NOMO-1 treated with dmso at 0.1 percent for 144 hours (cell line): ENCODE measurements around the gene AUTS2.

Experiments
- DNase-seq: peaks from one replicate; lab custom pipeline; 2025; ENCODE audit not compliant: unreplicated experiment; lab: John Stamatoyannopoulos, UW

The AUTS2 gene

GRCh38 chr7:70694434-70694970, 1096.2 kb downstream of the AUTS2 start:
- DNase-seq = peak; percentile 42

DNA sequence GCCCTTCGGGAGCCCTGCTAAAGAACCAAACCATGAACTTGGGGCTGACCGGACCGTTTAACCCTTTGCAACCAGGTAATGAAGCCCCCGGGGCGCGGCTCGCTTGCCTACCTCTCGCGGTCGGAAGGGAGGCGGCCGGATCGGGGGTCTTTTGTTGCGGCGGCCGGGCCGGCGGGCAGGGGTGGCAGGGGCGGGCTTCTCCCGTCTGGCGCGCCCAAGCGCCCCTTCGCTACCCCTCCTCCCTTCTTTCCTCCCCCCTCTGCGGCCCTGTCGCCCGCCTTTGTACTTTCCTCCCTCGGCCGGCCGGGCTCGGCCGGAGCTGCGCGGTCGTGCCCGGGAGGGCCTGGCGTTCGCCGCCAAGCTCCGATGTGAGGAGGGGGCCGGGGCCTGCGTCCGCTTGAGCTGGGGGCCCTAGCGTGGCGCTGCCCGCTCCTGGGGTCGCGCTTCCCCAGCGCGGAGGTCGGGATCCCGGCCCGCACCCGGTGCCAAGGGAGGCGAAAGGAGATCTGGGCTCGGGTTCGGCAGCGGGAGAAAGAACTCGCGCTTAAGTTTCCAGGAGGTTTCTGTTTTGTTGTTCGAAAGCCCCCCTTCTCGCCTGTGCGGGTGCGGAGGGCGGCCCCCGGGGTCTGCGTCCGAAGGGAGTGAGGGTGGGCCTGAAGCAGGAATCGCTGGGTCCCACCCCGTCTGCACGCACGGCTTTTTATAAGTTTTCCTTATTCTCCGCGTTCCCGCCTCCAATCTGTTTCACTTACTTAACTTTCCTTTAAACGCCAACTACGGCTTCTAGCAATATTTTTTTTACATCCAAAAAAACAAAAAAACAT, 1096.9 kb downstream of the AUTS2 start:
- DNase-seq = no peak

GRCh38 chr7:70695795-70696083, 1097.5 kb downstream of the AUTS2 start:
- DNase-seq = no peak

GRCh38 chr7:70696201-70696754, 1098.0 kb downstream of the AUTS2 start:
- no peak for DNase-seq

GRCh38 chr7:70698219-70698832, 1100.1 kb downstream of the AUTS2 start:
- no peak for DNase-seq

DNA sequence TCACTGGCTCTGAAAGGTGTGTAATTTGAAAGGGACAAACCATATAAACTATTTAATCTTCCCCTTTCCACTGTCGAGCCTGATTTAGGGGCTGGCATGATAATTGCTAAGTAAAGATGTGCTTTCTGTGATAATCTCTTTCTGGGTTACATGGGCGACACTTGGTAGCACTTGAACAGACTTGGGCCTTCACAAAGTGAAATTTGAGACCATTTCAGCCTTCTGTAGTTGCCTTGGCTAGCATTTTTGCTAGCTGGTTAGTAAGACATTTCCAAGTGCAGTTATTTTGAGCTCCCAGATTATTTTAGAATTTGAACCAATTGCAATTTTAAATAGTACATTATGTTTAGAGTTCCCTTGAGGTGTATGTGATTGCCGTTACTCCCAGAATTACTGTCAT, 1101.0 kb downstream of the AUTS2 start:
- no peak for DNase-seq

DNA sequence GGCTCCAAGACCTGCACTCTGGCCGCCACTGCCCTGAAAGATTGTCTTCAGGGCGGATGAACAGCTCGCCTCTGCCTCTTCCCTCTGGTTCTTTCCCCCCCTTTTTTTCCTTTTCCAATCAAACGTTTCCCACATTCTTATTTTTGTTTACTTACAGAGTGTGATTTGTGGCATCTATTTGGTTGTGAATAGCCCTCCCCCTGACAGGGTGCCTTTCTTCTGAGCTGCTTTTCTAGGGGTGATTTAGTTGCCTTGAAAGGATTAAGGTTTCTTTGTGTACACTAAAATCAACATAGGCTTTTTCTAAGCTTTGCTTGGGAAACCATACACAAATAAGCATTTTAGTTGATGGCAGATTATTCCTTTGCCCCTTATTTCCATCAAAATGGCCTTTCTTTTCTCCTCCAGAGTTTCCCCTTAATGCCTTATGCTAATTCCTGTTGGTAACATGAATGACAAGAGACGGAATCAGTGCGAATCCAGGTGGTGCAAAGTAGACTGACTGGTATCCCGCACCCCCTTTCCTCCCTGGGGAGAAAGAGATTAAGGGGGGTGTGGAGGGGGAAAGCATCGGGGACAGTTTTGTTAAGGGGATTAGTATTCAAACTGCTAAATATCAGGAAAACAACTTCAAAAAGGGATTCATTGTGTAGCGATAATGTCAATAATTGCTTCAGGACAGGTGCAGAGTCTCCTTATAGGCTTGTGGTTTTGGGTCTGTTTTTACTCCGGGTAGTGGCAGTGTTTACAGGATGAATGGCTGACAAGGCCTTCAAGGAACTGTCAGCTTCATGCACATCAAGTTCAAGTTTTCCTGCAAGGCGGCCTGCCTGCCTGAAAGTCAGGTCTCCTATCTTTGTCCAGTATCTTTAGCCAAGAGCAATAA, 1102.0 kb downstream of the AUTS2 start:
- DNase-seq = no peak

GRCh38 chr7:70700941-70701425, 1102.7 kb downstream of the AUTS2 start:
- DNase-seq = no peak

DNA sequence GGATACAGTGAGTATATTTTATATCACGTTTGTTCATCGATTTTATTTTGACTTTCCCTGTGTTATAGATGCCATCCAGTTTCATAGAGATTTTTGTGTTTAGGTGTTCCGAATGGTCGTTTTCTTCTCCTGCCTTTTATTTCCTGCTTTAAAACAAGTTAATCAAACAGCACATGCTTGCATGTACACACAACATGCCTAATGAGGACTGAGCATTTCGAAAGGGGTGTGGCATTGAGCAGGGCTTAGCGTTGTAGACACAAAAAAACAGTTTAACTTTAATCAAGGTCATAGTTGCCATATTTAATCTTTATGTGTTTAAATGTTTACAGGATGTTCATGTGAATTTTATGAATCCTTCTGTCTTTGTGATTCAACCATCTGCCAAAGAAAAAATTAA, 1103.2 kb downstream of the AUTS2 start:
- DNase-seq = no peak

DNA sequence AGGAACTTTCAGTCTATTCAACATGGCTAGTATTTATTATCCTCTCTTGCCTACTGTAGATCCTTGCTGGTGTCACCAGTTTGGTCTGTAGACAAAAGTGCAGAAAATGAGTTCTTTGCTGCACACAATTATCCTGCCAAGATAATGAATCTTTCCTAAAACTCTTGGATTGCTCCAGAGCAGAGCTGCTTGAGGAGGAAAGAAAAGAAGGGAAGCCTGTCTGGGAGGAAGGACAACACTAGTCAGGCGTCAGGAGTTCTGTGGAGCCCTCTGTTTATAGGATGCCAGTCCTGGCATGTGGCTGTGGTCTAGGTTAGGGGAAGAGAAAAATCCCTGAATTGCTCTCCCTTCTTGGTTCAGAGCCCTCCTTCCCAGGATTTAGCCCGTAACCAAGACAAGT, 1103.7 kb downstream of the AUTS2 start:
- no peak for DNase-seq

GRCh38 chr7:70703785-70704184, 1105.5 kb downstream of the AUTS2 start:
- no peak for DNase-seq

GRCh38 chr7:70704831-70705346, 1106.6 kb downstream of the AUTS2 start:
- no peak for DNase-seq

DNA sequence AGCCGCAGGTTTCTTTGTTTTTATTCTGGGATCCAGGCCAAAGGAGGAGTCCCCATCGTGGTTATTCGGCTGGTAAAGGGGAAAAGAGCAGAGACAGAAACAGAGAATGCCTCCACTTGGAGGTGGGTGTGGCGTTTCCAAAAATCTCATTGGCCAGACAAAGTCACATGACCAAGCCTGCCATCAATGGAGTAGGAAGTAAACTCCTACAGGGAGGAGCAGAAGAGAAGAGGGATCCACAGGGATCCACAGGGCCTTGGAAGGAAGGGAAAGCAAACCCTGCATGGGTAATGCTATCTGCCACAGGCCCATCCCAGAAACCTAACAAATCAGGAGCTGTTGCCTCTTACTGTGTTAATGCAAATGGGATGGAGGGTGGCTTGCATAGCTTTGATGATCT, 1107.9 kb downstream of the AUTS2 start:
- DNase-seq = no peak

GRCh38 chr7:70706698-70707097, 1108.4 kb downstream of the AUTS2 start:
- no peak for DNase-seq

DNA sequence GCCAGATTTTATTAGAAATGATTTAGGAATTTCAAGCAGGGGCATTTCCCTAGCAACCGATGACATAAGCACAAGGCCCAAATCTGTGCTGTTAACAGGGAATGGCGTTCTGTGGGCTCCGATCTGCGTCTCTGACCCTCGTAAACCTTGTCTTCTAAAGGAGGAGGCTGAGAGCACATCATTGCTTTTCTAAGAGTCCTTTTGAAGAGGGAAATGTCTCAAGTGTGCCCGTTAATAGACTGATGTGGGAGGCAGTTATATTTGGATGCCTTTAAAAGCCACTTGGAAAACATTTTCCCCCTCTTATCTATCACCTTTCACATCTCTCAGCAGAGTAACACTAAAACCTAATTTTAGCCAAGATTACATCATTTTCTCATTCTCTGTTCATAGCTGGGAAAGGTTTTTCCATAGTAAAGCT, 1109.6 kb downstream of the AUTS2 start:
- no peak for DNase-seq

GRCh38 chr7:70710011-70710480, 1111.8 kb downstream of the AUTS2 start:
- DNase-seq = peak; percentile 32

- no peak for DNase-seq
Measured at GRCh38 chr7:70710651-70711050, 1112.4 kb downstream of the AUTS2 start.

- DNase-seq = no peak
Measured at GRCh38 chr7:70711452-70711851, 1113.2 kb downstream of the AUTS2 start.

DNA sequence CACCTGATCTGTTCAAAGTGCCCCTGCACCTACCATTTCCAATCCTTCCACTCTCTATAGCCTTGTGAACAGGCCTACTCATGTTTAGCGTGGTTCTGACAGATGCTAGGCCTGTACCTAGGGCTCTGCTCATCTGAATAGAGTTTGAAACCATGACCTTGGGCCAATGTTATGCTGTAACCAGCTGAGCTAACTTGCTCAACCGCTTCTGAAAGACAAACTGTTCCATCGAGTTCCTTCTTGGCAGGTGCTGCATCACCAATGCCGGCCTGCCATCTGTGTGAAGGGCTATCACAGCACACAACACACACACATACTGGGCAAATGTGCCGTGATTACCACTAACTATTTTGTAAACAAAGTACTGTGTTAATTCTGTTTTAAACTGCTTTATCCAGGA, 1114.7 kb downstream of the AUTS2 start:
- DNase-seq = no peak

DNA sequence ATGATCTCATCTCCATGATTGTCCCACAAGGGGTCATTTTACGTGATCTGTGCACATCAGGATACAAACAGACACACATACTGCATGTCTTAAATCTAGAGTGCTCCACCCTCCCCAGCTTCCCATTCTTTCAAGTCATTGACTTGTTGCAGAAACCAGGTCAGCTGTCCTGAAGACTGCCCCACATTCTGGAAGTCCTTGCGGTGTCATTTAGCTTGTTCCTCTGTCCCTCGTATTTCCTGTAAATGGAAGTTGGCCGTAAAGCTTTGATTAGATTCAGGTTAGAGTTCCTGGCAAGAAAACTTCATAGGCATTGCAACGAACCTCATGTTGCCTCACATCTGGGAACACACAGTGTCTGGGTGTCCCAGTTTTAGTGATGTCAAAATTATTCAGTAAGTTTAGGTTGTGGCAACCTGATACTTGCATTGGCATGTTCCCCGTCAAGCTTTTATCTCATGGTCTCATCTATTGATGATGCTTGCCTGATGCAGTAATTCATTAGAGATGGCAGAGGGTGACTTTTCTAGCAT, 1116.3 kb downstream of the AUTS2 start:
- DNase-seq = no peak
